Ascending aorta (tissue), 2 donors: ENCODE results near the gene APOLD1. TPM values are rescaled to one million over a fixed set of nuclear protein-coding genes. Genes with fewer than 3 reads are reported as not detected.
A peak's percentile ranks its signal among the peaks of the same experiment; 100 is the strongest.

ENCODE experiments used
- DNase-seq, 2 donors: peaks; one replicate each; pipeline ENCODE4 v3.0.0-alpha.2; 2019; ENCODE audit warnings: low spot score in 2 of 2
- H3K27ac ChIP-seq, 2 donors: fragments of 200-600 bp; sonication (generic); one replicate each; pipeline ENCODE4 v1.5.1; 2016 to 2017; ENCODE audit warnings: mild to moderate bottlenecking in 1 of 2
- H3K27me3 ChIP-seq: fragments of 200-600 bp; sonication (generic); one replicate; pipeline ENCODE4 v1.5.1; 2017
- H3K36me3 ChIP-seq, 2 donors: fragments of 200-600 bp; sonication (generic); one replicate each; pipeline ENCODE4 v1.5.1; 2016
- H3K4me1 ChIP-seq, 2 donors: fragments of 200-600 bp; sonication (generic); one replicate each; pipeline ENCODE4 v1.5.1; 2016 to 2017; ENCODE audit warnings: mild to moderate bottlenecking in 1 of 2
- H3K4me3 ChIP-seq, 2 donors: fragments of 200-600 bp; sonication (generic); one replicate each; pipeline ENCODE4 v1.5.1; 2016 to 2017; ENCODE audit warnings: mild to moderate bottlenecking in 1 of 2
- H3K9me3 ChIP-seq, 2 donors: fragments of 200-600 bp; sonication (generic); one replicate each; pipeline ENCODE4 v1.5.1; 2016
- CTCF ChIP-seq, 3 experiments: fragments of 200-600 bp in 2 of 3; fragments of 450-650 bp in 1 of 3; sonication (generic) in 2 of 3; IDR thresholded peaks; one replicate each; pipeline ENCODE4 v1.5.1; 2016 to 2019; ENCODE audit warnings: antibody characterized with exemption in 3 of 3, mild to moderate bottlenecking in 1 of 3, moderate library complexity in 1 of 3
- intact Hi-C: fragments of 100-400 bp; cut with DNase I; formaldehyde crosslinking; loops from one replicate; pipeline ENCODE4 v1.15.1; 2023
- total RNA-seq: library from RNA; depleted of rRNA; stranded (reverse); fragments of >200 nt; gene quantifications from one replicate; pipeline ENCODE4 v1.1.0, GENCODE V29; 2016

The APOLD1 gene
- total RNA-seq, 1 donor from 2014 or later, result 189 TPM

- H3K4me1 ChIP-seq, result peaks cover 0 to 7% of the 10 kb centered on the region in 2 donors
- peaks cover 55 to 78% of the 10 kb centered on the region in 2 donors for H3K36me3 ChIP-seq
- intact Hi-C loops, result no loop called here
- DNase-seq, result no peak
- H3K27me3 ChIP-seq, result no peaks in the 10 kb centered on the region
- TF ChIP-seq CTCF (IDR thresholded peaks at IDR 0.05), result no peak
- no peaks in the 10 kb centered on the region for H3K9me3 ChIP-seq
- no peak overlapping the region for H3K27ac ChIP-seq
- no peak overlapping the region for H3K4me3 ChIP-seq
Observed at GRCh38 chr12:12823811-12824210, 38.4 kb downstream of the APOLD1 start.

GRCh38 chr12:12835378-12836146 is 50.1 kb downstream of the APOLD1 start:
- Histone ChIP-seq H3K9me3 (no peaks in the 10 kb centered on the region), H3K27ac (no peak overlapping the region), H3K36me3 (peaks cover 14 to 21% of the 10 kb centered on the region in 2 donors), H3K4me3 (no peak overlapping the region), H3K4me1 (peaks cover 0 to 11% of the 10 kb centered on the region in 2 donors), H3K27me3 (no peaks in the 10 kb centered on the region)
- TF ChIP-seq CTCF (IDR thresholded peaks at IDR 0.05), result no peak
- no peak for DNase-seq
- intact Hi-C loops, result no loop called here

- H3K4me1 ChIP-seq, result peaks cover 0 to 11% of the 10 kb centered on the region in 2 donors
- no peak for DNase-seq
- no peak overlapping the region for H3K4me3 ChIP-seq
- peaks cover 5 to 14% of the 10 kb centered on the region in 2 donors for H3K36me3 ChIP-seq
- intact Hi-C loops, result no loop called here
- H3K9me3 ChIP-seq, result no peaks in the 10 kb centered on the region
- TF ChIP-seq CTCF (IDR thresholded peaks at IDR 0.05), result no peak
- H3K27me3 ChIP-seq, result no peaks in the 10 kb centered on the region
- H3K27ac ChIP-seq, result no peak overlapping the region
Observed at GRCh38 chr12:12836571-12836970, 51.1 kb downstream of the APOLD1 start.

- peak; percentile 55 to 74 (median 72) for TF ChIP-seq CTCF (IDR thresholded peaks at IDR 0.05)
- Histone ChIP-seq H3K4me3 (no peak overlapping the region), H3K27me3 (no peaks in the 10 kb centered on the region), H3K9me3 (no peaks in the 10 kb centered on the region), H3K27ac (no peak overlapping the region), H3K36me3 (peaks cover 4 to 11% of the 10 kb centered on the region in 2 donors), H3K4me1 (peaks cover 0 to 11% of the 10 kb centered on the region in 2 donors)
- intact Hi-C loops, result loop anchor here (1.0 kb wide), 2 partner anchors 54 to 146 kb away; partner anchors contain the start of gene GPRC5A
- peak; percentile 16 to 83 for DNase-seq
Observed at GRCh38 chr12:12837025-12837812, 51.8 kb downstream of the APOLD1 start.

- TF ChIP-seq CTCF (IDR thresholded peaks at IDR 0.05), result no peak
- intact Hi-C loops, result loop anchor here (1.0 kb wide), 2 partner anchors 54 to 146 kb away; partner anchors contain the start of gene GPRC5A
- no peaks in the 10 kb centered on the region for H3K27me3 ChIP-seq
- no peak for DNase-seq
- no peak overlapping the region for H3K4me3 ChIP-seq
- H3K9me3 ChIP-seq, result no peaks in the 10 kb centered on the region
- H3K27ac ChIP-seq, result no peak overlapping the region
- peaks cover 0 to 11% of the 10 kb centered on the region in 2 donors for H3K4me1 ChIP-seq
- H3K36me3 ChIP-seq, result peaks cover 1 to 7% of the 10 kb centered on the region in 2 donors
Observed at GRCh38 chr12:12837813-12838153, 52.3 kb downstream of the APOLD1 start.
